ENCODE results near the gene SCN11A. TPM values are rescaled to one million over a fixed set of nuclear protein-coding genes. Genes with fewer than 3 reads are reported as not detected.
A peak's percentile ranks its signal among the peaks of the same experiment; 100 is the strongest.

SCN11A gene
- total and polyA plus RNA-seq, 2 donors (not counting 1 experiment from before 2014, with no cell fraction given) = 0.01 to 0.17 TPM

DNA sequence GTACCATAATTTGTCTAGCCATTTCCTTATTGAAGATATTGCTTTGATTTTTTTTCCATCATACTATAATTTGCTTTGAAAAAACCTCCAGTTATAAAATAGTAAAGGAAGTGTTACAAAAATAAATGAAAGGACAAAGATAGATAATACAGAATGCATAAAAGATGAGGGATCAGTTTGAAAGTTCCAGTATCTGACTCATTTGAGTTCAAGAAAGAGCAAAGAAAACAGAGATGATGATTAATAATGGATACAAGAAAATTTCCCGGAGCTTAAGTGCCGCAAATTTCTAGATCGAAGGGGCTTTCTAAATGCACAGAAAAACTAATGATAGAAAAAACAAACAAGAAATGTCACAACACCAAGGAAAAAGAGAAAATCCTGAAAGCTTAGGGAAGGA lies 4.4 kb upstream of the SCN11A start:
- H3K27me3 ChIP-seq (ENCODE audit: control insufficient read depth, insufficient read depth, low read length) = no peaks in the 10 kb centered on the region
- H2AFZ ChIP-seq (ENCODE audit: low read length) = no peak overlapping the region
- no peaks in the 10 kb centered on the region for H3K36me3 ChIP-seq (ENCODE audit: control insufficient read depth, insufficient read depth, low read length)
- H3K9me3 ChIP-seq (ENCODE audit: control insufficient read depth, insufficient read depth, low read depth, low read length) = no peaks in the 10 kb centered on the region
- peak in 1 of 2 donors; percentile 43 for DNase-seq (ENCODE audit: low read depth in 2 of 2)
- H3K9ac ChIP-seq (ENCODE audit: insufficient read depth, low read length) = no peak overlapping the region
- no peaks in the 10 kb centered on the region for H3K4me1 ChIP-seq (ENCODE audit: control insufficient read depth, extremely low read depth, insufficient read depth, low read length)
- H3K4me3 ChIP-seq (replicated peaks in 1 of 4; ENCODE audit: control extremely low read depth in 1 of 4, insufficient read depth in 1 of 4, low read depth in 3 of 4, low read length in 4 of 4) = no peak overlapping the region
- no peak overlapping the region for H3K4me2 ChIP-seq (ENCODE audit: extremely low read depth, insufficient read depth, low read length)
- H4K20me1 ChIP-seq (ENCODE audit: control insufficient read depth, extremely low read depth, insufficient read depth, low read length) = no peaks in the 10 kb centered on the region
- H3K79me2 ChIP-seq (ENCODE audit: control insufficient read depth, insufficient read depth, low read length) = peaks cover 12% of the 10 kb centered on the region
- TF ChIP-seq, protein P1, sequence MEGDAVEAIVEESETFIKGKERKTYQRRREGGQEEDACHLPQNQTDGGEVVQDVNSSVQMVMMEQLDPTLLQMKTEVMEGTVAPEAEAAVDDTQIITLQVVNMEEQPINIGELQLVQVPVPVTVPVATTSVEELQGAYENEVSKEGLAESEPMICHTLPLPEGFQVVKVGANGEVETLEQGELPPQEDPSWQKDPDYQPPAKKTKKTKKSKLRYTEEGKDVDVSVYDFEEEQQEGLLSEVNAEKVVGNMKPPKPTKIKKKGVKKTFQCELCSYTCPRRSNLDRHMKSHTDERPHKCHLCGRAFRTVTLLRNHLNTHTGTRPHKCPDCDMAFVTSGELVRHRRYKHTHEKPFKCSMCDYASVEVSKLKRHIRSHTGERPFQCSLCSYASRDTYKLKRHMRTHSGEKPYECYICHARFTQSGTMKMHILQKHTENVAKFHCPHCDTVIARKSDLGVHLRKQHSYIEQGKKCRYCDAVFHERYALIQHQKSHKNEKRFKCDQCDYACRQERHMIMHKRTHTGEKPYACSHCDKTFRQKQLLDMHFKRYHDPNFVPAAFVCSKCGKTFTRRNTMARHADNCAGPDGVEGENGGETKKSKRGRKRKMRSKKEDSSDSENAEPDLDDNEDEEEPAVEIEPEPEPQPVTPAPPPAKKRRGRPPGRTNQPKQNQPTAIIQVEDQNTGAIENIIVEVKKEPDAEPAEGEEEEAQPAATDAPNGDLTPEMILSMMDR (conservative IDR thresholded peaks at IDR 0.05 in 1 of 2, IDR thresholded peaks at IDR 0.05 in 1 of 2; ENCODE audit: low read depth in 1 of 2, low read length in 2 of 2) = no peak
- no peak for TF ChIP-seq EZH2 (IDR thresholded peaks at IDR 0.05; ENCODE audit: low read length, missing control alignments)
- H3K27ac ChIP-seq (ENCODE audit: insufficient read depth, low read length) = no peak overlapping the region

DNA sequence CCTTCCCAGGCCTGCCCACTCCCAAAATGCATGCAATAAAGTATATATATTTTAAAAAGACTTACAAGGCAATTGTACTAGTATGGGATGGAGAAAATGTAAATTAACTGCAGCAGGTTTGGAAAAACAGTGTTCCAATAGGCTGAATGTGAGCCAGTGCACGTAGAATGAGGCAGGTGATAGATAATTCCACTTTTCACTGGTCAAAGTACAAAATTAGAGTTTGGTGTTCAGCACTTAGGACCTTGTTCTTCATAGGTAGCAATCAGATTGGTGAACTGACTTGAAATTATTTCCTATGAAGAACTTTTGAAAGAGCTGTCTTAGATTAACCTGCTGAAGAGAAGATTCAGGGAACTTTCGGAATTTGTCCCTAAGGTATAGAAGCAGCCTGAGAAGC lies 2.0 kb upstream of the SCN11A start:
- Histone ChIP-seq H3K4me1 (ENCODE audit: control insufficient read depth, extremely low read depth, insufficient read depth, low read length) (no peaks in the 10 kb centered on the region), H4K20me1 (ENCODE audit: control insufficient read depth, extremely low read depth, insufficient read depth, low read length) (no peaks in the 10 kb centered on the region), H2AFZ (ENCODE audit: low read length) (no peak overlapping the region), H3K4me3 (replicated peaks in 1 of 4; ENCODE audit: control extremely low read depth in 1 of 4, insufficient read depth in 1 of 4, low read depth in 3 of 4, low read length in 4 of 4) (no peak overlapping the region), H3K9me3 (ENCODE audit: control insufficient read depth, insufficient read depth, low read depth, low read length) (no peaks in the 10 kb centered on the region), H3K27me3 (ENCODE audit: control insufficient read depth, insufficient read depth, low read length) (no peaks in the 10 kb centered on the region), H3K79me2 (ENCODE audit: control insufficient read depth, insufficient read depth, low read length) (peaks cover 10% of the 10 kb centered on the region), H3K27ac (ENCODE audit: insufficient read depth, low read length) (no peak overlapping the region), H3K4me2 (ENCODE audit: extremely low read depth, insufficient read depth, low read length) (no peak overlapping the region), H3K36me3 (ENCODE audit: control insufficient read depth, insufficient read depth, low read length) (no peaks in the 10 kb centered on the region), H3K9ac (ENCODE audit: insufficient read depth, low read length) (no peak overlapping the region)
- TF ChIP-seq EZH2 (IDR thresholded peaks at IDR 0.05; ENCODE audit: low read length, missing control alignments) = no peak
- TF ChIP-seq, protein P1 (conservative IDR thresholded peaks at IDR 0.05 in 1 of 2, IDR thresholded peaks at IDR 0.05 in 1 of 2; ENCODE audit: low read depth in 1 of 2, low read length in 2 of 2) = no peak
- DNase-seq (ENCODE audit: low read depth in 2 of 2) = no peak

DNA sequence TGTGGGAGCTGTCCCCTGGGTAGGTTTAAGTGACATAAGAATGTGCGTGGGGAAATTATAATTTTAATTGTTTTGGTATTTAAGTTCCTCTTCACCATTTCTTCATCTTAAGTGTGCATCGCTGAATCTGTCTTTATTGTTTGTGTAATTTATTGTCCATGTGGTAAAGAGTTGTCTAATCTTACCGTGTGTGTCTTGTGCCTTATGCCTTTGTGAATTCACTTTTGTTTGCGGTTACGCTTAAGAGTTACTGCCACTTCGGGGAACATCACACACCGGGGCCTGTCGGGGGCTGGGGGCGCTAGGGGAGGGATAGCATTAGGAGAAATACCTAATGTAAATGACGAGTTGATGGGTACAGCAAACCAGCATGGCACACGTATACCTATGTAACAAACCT lies 839 bp upstream of the SCN11A start:
- DNase-seq (ENCODE audit: low read depth in 2 of 2) = no peak
- Histone ChIP-seq H3K79me2 (ENCODE audit: control insufficient read depth, insufficient read depth, low read length) (peaks cover 10% of the 10 kb centered on the region), H3K9me3 (ENCODE audit: control insufficient read depth, insufficient read depth, low read depth, low read length) (no peaks in the 10 kb centered on the region), H3K27me3 (ENCODE audit: control insufficient read depth, insufficient read depth, low read length) (no peaks in the 10 kb centered on the region), H3K9ac (ENCODE audit: insufficient read depth, low read length) (peak overlapping the region; percentile 87), H3K4me3 (replicated peaks in 1 of 4; ENCODE audit: control extremely low read depth in 1 of 4, insufficient read depth in 1 of 4, low read depth in 3 of 4, low read length in 4 of 4) (peak overlapping the region; percentile 68 to 93 (median 76)), H3K27ac (ENCODE audit: insufficient read depth, low read length) (peak overlapping the region; percentile 80), H2AFZ (ENCODE audit: low read length) (no peak overlapping the region), H4K20me1 (ENCODE audit: control insufficient read depth, extremely low read depth, insufficient read depth, low read length) (no peaks in the 10 kb centered on the region), H3K4me2 (ENCODE audit: extremely low read depth, insufficient read depth, low read length) (peak overlapping the region; percentile 97), H3K36me3 (ENCODE audit: control insufficient read depth, insufficient read depth, low read length) (no peaks in the 10 kb centered on the region), H3K4me1 (ENCODE audit: control insufficient read depth, extremely low read depth, insufficient read depth, low read length) (no peaks in the 10 kb centered on the region)
- TF ChIP-seq EZH2 (IDR thresholded peaks at IDR 0.05; ENCODE audit: low read length, missing control alignments) = no peak
- TF ChIP-seq, protein P1 (conservative IDR thresholded peaks at IDR 0.05 in 1 of 2, IDR thresholded peaks at IDR 0.05 in 1 of 2; ENCODE audit: low read depth in 1 of 2, low read length in 2 of 2) = no peak
